Cardiac septum (tissue), 1 donor: ENCODE measurements around the gene TTC31. TPM values are rescaled to one million over a fixed set of nuclear protein-coding genes. Genes with fewer than 3 reads are reported as not detected.

Source experiments
- DNase-seq: peaks from one replicate; pipeline ENCODE4 v3.0.0-alpha.2; 2020; ENCODE audit warnings: low spot score
- intact Hi-C: fragments of 100-400 bp; cut with DNase I; formaldehyde crosslinking; loops from one replicate; pipeline ENCODE4 v1.14.0; 2022
- total RNA-seq: library from RNA; stranded (reverse); fragmentation: NEBNext Ultra II Directional; extraction: Animal tissue kit (Norgen Biotek cat#: 25700); gene quantifications from one replicate; pipeline ENCODE4 v1.2.1, GENCODE V29; 2021
- donor health status: DM: no; HTN: no; CAD: no.

TTC31 gene
- total RNA-seq, 1 donor from 2014 or later = 11.2 TPM

DNA sequence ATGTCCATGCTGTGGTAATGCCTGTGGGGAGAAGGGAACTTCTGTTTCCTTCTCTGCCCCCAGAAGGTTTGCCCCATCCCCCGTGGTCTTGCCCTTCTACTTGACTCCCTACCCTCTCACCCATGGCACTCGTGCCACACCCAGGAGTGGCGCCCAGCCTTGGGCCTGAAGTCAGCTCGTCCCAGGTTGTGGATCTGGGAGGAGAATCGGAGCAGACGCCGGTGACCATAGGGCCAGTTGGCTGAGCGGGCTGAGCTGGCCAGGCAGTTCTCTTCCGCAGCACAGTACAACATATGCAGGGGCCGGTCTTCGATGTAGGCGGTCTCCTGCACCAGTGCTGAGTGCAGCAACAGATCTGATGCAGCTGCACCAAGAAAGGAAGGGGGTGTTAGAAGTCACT, 51.5 kb downstream of the TTC31 start:
- intact Hi-C loops = loop anchor here (10.0 kb wide), 1 partner anchor 710 kb away; the partner anchor contains the start of gene STAMBP

DNA sequence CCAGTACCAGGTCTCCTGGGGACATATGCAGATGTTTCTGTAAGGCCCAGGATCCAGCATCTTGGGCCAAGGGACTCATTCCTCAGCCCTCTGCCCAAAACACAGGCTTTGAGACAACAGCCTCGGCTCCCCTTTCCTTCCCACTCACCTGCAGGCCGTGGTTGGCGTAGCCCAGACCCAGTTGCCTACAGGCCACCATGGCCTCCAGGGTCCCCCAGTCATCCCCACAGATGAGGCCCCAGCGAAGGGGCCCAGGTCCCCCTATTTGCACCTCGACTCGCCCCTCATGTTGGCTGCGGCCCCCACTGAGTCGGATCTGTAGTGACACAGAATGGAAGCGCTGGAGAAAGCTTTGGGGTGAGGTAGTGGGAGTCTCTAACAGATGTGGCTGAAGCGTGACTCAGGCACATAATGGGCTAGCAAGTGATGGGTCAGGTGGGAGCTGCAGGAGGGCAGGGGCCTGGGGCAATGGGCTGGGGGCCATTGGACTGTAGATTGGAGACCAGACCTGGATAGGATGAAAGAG, 52.6 kb downstream of the TTC31 start:
- intact Hi-C loops = loop anchor here (10.0 kb wide), 1 partner anchor 711 kb away; the partner anchor contains the start of gene STAMBP
- DNase-seq = no peak

More for the DNA sequence above, 51.5 kb downstream of the TTC31 start:
- DNase-seq = peak; percentile 7

- DNase-seq = no peak
- intact Hi-C loops = loop anchor here (10.0 kb wide), 1 partner anchor 712 kb away; the partner anchor contains the start of gene STAMBP
Measured at GRCh38 chr2:74536166-74536950, 53.5 kb downstream of the TTC31 start.

- intact Hi-C loops = loop anchor here (10.0 kb wide), 1 partner anchor 712 kb away; the partner anchor contains the start of gene STAMBP
- DNase-seq = no peak
Measured at GRCh38 chr2:74537140-74537539, 54.3 kb downstream of the TTC31 start.

GRCh38 chr2:74538881-74539339, 56.0 kb downstream of the TTC31 start:
- DNase-seq = no peak
- intact Hi-C loops = loop anchor here (10.0 kb wide), 1 partner anchor 714 kb away; the partner anchor contains the start of gene STAMBP

DNA sequence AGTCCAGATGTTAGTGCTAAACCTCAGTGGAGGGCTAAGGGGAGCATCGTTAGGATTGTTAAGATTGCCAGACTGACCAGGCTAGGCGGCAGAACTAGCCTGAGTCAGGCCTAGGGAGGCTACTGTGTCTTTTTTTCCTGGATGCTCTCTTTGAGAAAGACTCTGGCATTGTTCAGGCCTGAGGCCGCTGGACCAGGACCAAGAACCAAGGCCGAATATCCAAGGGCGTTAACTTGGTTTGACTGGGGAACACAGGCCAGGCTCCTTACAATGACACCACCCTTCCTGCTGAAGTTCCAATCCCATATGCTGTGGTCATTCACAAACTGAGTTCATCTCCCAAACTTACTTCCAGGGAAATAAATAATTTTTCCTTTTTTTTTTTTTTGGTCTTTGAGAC, 57.4 kb downstream of the TTC31 start:
- no peak for DNase-seq
- intact Hi-C loops = no loop called here

DNA sequence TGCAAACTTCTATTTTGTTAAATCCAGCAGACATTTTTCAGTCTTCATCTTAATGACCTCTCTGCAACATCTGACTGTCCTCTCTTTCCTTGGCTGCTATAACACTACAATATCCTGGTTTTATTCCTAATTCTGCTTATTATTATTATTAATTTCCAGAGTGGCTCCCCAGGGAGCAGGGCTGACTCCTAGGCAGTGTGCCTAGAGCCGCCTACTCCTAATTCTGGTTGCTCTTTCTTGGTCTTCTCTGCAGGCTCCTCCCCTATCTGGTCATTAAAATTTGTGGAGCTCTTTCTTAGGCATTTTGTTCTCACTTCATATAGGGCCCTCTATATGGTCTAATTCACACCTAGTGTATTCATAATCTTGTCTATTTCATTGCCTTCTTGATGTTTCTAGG, 60.1 kb downstream of the TTC31 start:
- peak; percentile 33 for DNase-seq
- intact Hi-C loops = no loop called here

Other genes starting within 250 kb of the TTC31 start
- gene SLC4A5, start 139.7 kb upstream of the TTC31 start, total RNA-seq = 3.6 TPM
- gene DCTN1, start 102.8 kb upstream of the TTC31 start, total RNA-seq = 233 TPM
- gene C2orf81, start 61.5 kb upstream of the TTC31 start, total RNA-seq = 1.1 TPM
- gene WDR54, start 61.4 kb upstream of the TTC31 start, total RNA-seq = 2.6 TPM
- gene RTKN, start 41.1 kb upstream of the TTC31 start, total RNA-seq = 18.5 TPM
- 18.0 TPM for gene INO80B, start 28.0 kb upstream of the TTC31 start, total RNA-seq
- 47.7 TPM for gene WBP1, start 24.6 kb upstream of the TTC31 start, total RNA-seq
- 20.6 TPM for gene MOGS, start 17.7 kb upstream of the TTC31 start, total RNA-seq
- gene MRPL53, start 10.4 kb upstream of the TTC31 start, total RNA-seq = 134 TPM
- gene CCDC142, start 83 bp upstream of the TTC31 start, total RNA-seq = 8.0 TPM
- gene LBX2, start 16.5 kb downstream of the TTC31 start, total RNA-seq = 0.51 TPM
- 11.4 TPM for gene PCGF1, start 24.6 kb downstream of the TTC31 start, total RNA-seq
- gene TLX2, start 31.4 kb downstream of the TTC31 start, total RNA-seq = not detected
- not detected for gene DQX1, start 43.1 kb downstream of the TTC31 start, total RNA-seq
- gene AUP1, start 46.6 kb downstream of the TTC31 start, total RNA-seq = 50.0 TPM
- gene HTRA2, start 46.9 kb downstream of the TTC31 start, total RNA-seq = 25.0 TPM
- gene LOXL3, start 70.9 kb downstream of the TTC31 start, total RNA-seq = 2.8 TPM
- 3.9 TPM for gene DOK1, start 71.6 kb downstream of the TTC31 start, total RNA-seq
- not detected for gene M1AP, start 165.2 kb downstream of the TTC31 start, total RNA-seq
- 3.0 TPM for gene SEMA4F, start 171.2 kb downstream of the TTC31 start, total RNA-seq